ENCODE results near the gene NTRK3.

Gene NTRK3

GRCh38 chr15:88155310-88155709, 101.2 kb downstream of the NTRK3 start:
- H3K27ac ChIP-seq: no peak overlapping the region
- no peak for TF ChIP-seq CTCF (conservative IDR thresholded peaks at IDR 0.05)

GRCh38 chr15:88152672-88153071, 103.9 kb downstream of the NTRK3 start:
- no peak for TF ChIP-seq CTCF (conservative IDR thresholded peaks at IDR 0.05)
- no peak overlapping the region for H3K27ac ChIP-seq

- no peak overlapping the region for H3K27ac ChIP-seq
- no peak for TF ChIP-seq CTCF (conservative IDR thresholded peaks at IDR 0.05)
These were observed 108.8 kb downstream of the NTRK3 start for GRCh38 chr15:88147760-88148159.

GRCh38 chr15:88144921-88145653, 111.5 kb downstream of the NTRK3 start:
- no peak for TF ChIP-seq CTCF (conservative IDR thresholded peaks at IDR 0.05)
- no peak overlapping the region for H3K27ac ChIP-seq

GRCh38 chr15:88142121-88142520, 114.4 kb downstream of the NTRK3 start:
- no peak for TF ChIP-seq CTCF (conservative IDR thresholded peaks at IDR 0.05)
- no peak overlapping the region for H3K27ac ChIP-seq

GRCh38 chr15:88141269-88141889, 115.2 kb downstream of the NTRK3 start:
- no peak overlapping the region for H3K27ac ChIP-seq
- TF ChIP-seq CTCF (conservative IDR thresholded peaks at IDR 0.05): no peak

GRCh38 chr15:88140398-88140797, 116.1 kb downstream of the NTRK3 start:
- no peak for TF ChIP-seq CTCF (conservative IDR thresholded peaks at IDR 0.05)
- no peak overlapping the region for H3K27ac ChIP-seq

Measured in VCaP (cell line).